Heart right ventricle (tissue), 16 donors: ENCODE measurements around the gene HERC6. TPM values are rescaled to one million over a fixed set of nuclear protein-coding genes. Genes with fewer than 3 reads are reported as not detected.
"Not testable (repeated sequence)": the region's sequence is repeated elsewhere in the genome, so short reads cannot be mapped to it uniquely, and the experiment has no call there.

Experiments
- ATAC-seq, 8 donors: fragments of 200-7000 bp; cut with Tn5 transposase; one replicate each; pipeline ENCODE4 v1.9.1; 2020; ENCODE audit warnings: mild to moderate bottlenecking in 8 of 8, moderate library complexity in 8 of 8, moderate number of reproducible peaks in 1 of 8
- DNase-seq, 2 donors: peaks; one replicate each; pipeline ENCODE4 v3.0.0-alpha.2; 2020
- H3K27ac ChIP-seq, 10 donors: fragments of 200-600 bp; sonication (generic) in 2 of 10; one replicate each; pipeline versions ENCODE4 v1.5.0 to v1.8.0; 2020 to 2022; ENCODE audit warnings: mild to moderate bottlenecking in 3 of 10
- H3K27me3 ChIP-seq, 7 donors: fragments of 200-600 bp; one replicate each; pipeline ENCODE4 v1.8.0; 2021 to 2022; ENCODE audit warnings: mild to moderate bottlenecking in 2 of 7
- H3K36me3 ChIP-seq, 9 donors: fragments of 200-600 bp; sonication (generic) in 1 of 9; one replicate each; pipeline versions ENCODE4 v1.5.0 to v1.8.0; 2020 to 2022; ENCODE audit warnings: mild to moderate bottlenecking in 2 of 9
- H3K4me1 ChIP-seq, 9 donors: fragments of 200-600 bp; sonication (generic) in 1 of 9; one replicate each; pipeline versions ENCODE4 v1.5.0 to v1.8.0; 2020 to 2022; ENCODE audit warnings: mild to moderate bottlenecking in 4 of 9
- H3K4me3 ChIP-seq, 10 donors: fragments of 200-600 bp; sonication (generic) in 2 of 10; one replicate each; pipeline versions ENCODE4 v1.5.0 to v1.8.0; 2020 to 2022; ENCODE audit warnings: mild to moderate bottlenecking in 7 of 10, moderate library complexity in 2 of 10
- H3K9me3 ChIP-seq, 11 donors: fragments of 200-600 bp in 10 of 11; sonication (generic) in 2 of 11; one replicate each; pipeline versions ENCODE4 v1.5.0 to v1.8.0; 2013 to 2022; ENCODE audit warnings: mild to moderate bottlenecking in 2 of 11, control low read depth in 1 of 11, moderate library complexity in 1 of 11
- CTCF ChIP-seq, 9 donors: fragments of 200-600 bp; sonication (generic) in 2 of 9; IDR thresholded peaks; one replicate each; pipeline versions ENCODE4 v1.5.0 to v1.8.0; 2021 to 2022; ENCODE audit warnings: antibody characterized with exemption in 9 of 9, mild to moderate bottlenecking in 5 of 9, moderate library complexity in 1 of 9
- WGBS, 2 donors: extraction: QIAGEN DNeasy Blood & Tissue Kit; methylation state at CpG; one replicate each; pipeline ENCODE4 v1.1.7; 2013; ENCODE audit warnings: inconsistent platforms in 1 of 2; 5-methylcytosine and 5-hydroxymethylcytosine counted together
- intact Hi-C, 10 donors: fragments of 100-400 bp; cut with DNase I; formaldehyde crosslinking; loops; one replicate each; pipeline versions ENCODE4 v1.11.1 to v1.14.2; 2022
- polyA plus RNA-seq, 2 donors: library from polyadenylated mRNA; stranded (reverse); fragments of 200-250 nt; gene quantifications; one replicate each; pipeline ENCODE4 v1.2.3, GENCODE V29; 2013
- total RNA-seq, 10 donors: library from RNA; stranded (reverse); fragmentation: NEBNext Ultra II Directional in 3 of 10; extraction: Animal tissue kit (Norgen Biotek cat#: 25700) in 3 of 10; gene quantifications; one replicate each; pipeline versions ENCODE4 v1.2.1 to v1.2.4, GENCODE V29; 2021 to 2023
- donor health status: Arrhythmogenic right ventricular cardiomyopathy.
- donor health status: ischemic (EF 13 %, LVEDD 7.1; RV severe dilation, severe dysfunction).
- donor health status: healthy with polysubstance abuse.
- donor health status: DM: no; HTN: yes; CAD: no.
- donor health status: DM: no; HTN: no; CAD: no.
- donor health status: ischemic (EF 25% LVEDD 6.9; RV normal size, moderate dysfunction).
- donor health status: ischemic (EF 25% LVEDD 5.7; RV mildly dilated, moderate dysfunction).
- donor health status: healthy.
- donor health status: DM: yes; HTN: yes; CAD: no.
- donor health status: Ischemic cardiomyopathy.
- donor health status: ischemic (EF 35%, LVEDD 5.7; RV mildly dilated, moderate dysfunction).
- donor health status: nonischemic (EF 11% LVEDD 7.7; RV severe dilation, severe dysfunction).
- donor health status: DM: yes; HTN: yes; CAD: no.
- donor health status: PGD.
- donor health status: ischemic (EF 29% LVEDD 5.4; RV normal size, mild dysfunction).
- donor health status: nonischemic (EF 23%, LVEDD 6.1; RV moderate dilation, normal function).

The HERC6 gene
- total and polyA plus RNA-seq, 12 donors, result 1.8 to 20.0 (median 14.6) TPM

GRCh38 chr4:88369180-88369812 is 9.4 kb upstream of the HERC6 start:
- DNase-seq (peak in 1 of 2 donors; percentile 13), ATAC-seq (peak in 3 of 8 donors; percentile 39 to 58 (median 56))
- WGBS, 2 donors, result 87 to 92% methylated on average over 7 of the region's 7 CpGs
- not testable (repeated sequence) for H3K9me3 ChIP-seq, H3K4me3 ChIP-seq, H3K27ac ChIP-seq, H3K4me1 ChIP-seq, H3K36me3 ChIP-seq, H3K27me3 ChIP-seq
- intact Hi-C loops, result loop anchor here in 6 of 10 donors (5.0 to 10.0 kb wide), 6 partner anchors 84 to 148 kb away; partner anchors contain the start of gene PPM1K (in 1 of the 6)
- peak; percentile 17 to 70 (median 63) for TF ChIP-seq CTCF (IDR thresholded peaks at IDR 0.05)

GRCh38 chr4:88381123-88381522 is 2.5 kb downstream of the HERC6 start:
- Histone ChIP-seq H3K27ac (no peak overlapping the region), H3K9me3 (no peaks in the 10 kb centered on the region), H3K36me3 (peaks cover 0 to 32% (median 6%) of the 10 kb centered on the region in 9 donors), H3K4me1 (peaks cover 0 to 14% (median 0%) of the 10 kb centered on the region in 9 donors), H3K27me3 (no peaks in the 10 kb centered on the region), H3K4me3 (no peak overlapping the region)
- WGBS, 2 donors, result 89 to 90% methylated on average over 4 of the region's 4 CpGs
- DNase-seq (no peak), ATAC-seq (no peak)
- no peak for TF ChIP-seq CTCF (IDR thresholded peaks at IDR 0.05)
- intact Hi-C loops, result loop anchor here in 1 of 10 donors (5.0 kb wide), 1 partner anchor 164 kb away; no protein-coding TSS in a partner anchor

GRCh38 chr4:88382621-88383020 is 4.0 kb downstream of the HERC6 start:
- H3K27ac ChIP-seq, result peak overlapping the region in 2 of 10 donors; percentile 5 to 19
- no peak overlapping the region for H3K4me3 ChIP-seq
- intact Hi-C loops, result loop anchor here in 1 of 10 donors (5.0 kb wide), 1 partner anchor 165 kb away; no protein-coding TSS in a partner anchor
- H3K36me3 ChIP-seq, result peaks cover 0 to 47% (median 19%) of the 10 kb centered on the region in 9 donors
- WGBS, 2 donors, result 30 to 31% methylated on average over 1 of the region's 1 CpG
- TF ChIP-seq CTCF (IDR thresholded peaks at IDR 0.05), result no peak
- no peaks in the 10 kb centered on the region for H3K9me3 ChIP-seq
- H3K27me3 ChIP-seq, result no peaks in the 10 kb centered on the region
- DNase-seq, result no peak
- H3K4me1 ChIP-seq, result peaks cover 0 to 14% (median 0%) of the 10 kb centered on the region in 9 donors
- no peak for ATAC-seq

GRCh38 chr4:88390128-88390527 is 11.5 kb downstream of the HERC6 start:
- no peak for TF ChIP-seq CTCF (IDR thresholded peaks at IDR 0.05)
- H3K4me3 ChIP-seq, result no peak overlapping the region
- H3K27ac ChIP-seq, result no peak overlapping the region
- DNase-seq, result no peak
- H3K4me1 ChIP-seq, result no peaks in the 10 kb centered on the region
- intact Hi-C loops, result loop anchor here in 3 of 10 donors (5.0 to 10.0 kb wide), 3 partner anchors 47 to 125 kb away; no protein-coding TSS in a partner anchor
- no peaks in the 10 kb centered on the region for H3K27me3 ChIP-seq
- peaks cover 0 to 97% (median 47%) of the 10 kb centered on the region in 9 donors for H3K36me3 ChIP-seq
- no peaks in the 10 kb centered on the region for H3K9me3 ChIP-seq
- WGBS, 2 donors, result 94 to 99% methylated on average over 2 of the region's 2 CpGs
- ATAC-seq, result no peak
